ENCODE measurements around the gene ST7L.
"Not testable (repeated sequence)": the region's sequence is repeated elsewhere in the genome, so short reads cannot be mapped to it uniquely, and the experiment has no call there.

ST7L gene, protein sequence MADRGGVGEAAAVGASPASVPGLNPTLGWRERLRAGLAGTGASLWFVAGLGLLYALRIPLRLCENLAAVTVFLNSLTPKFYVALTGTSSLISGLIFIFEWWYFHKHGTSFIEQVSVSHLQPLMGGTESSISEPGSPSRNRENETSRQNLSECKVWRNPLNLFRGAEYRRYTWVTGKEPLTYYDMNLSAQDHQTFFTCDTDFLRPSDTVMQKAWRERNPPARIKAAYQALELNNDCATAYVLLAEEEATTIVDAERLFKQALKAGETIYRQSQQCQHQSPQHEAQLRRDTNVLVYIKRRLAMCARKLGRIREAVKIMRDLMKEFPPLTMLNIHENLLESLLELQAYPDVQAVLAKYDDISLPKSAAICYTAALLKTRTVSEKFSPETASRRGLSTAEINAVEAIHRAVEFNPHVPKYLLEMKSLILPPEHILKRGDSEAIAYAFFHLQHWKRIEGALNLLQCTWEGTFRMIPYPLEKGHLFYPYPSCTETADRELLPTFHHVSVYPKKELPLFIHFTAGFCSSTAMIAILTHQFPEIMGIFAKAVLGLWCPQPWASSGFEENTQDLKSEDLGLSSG

DNA sequence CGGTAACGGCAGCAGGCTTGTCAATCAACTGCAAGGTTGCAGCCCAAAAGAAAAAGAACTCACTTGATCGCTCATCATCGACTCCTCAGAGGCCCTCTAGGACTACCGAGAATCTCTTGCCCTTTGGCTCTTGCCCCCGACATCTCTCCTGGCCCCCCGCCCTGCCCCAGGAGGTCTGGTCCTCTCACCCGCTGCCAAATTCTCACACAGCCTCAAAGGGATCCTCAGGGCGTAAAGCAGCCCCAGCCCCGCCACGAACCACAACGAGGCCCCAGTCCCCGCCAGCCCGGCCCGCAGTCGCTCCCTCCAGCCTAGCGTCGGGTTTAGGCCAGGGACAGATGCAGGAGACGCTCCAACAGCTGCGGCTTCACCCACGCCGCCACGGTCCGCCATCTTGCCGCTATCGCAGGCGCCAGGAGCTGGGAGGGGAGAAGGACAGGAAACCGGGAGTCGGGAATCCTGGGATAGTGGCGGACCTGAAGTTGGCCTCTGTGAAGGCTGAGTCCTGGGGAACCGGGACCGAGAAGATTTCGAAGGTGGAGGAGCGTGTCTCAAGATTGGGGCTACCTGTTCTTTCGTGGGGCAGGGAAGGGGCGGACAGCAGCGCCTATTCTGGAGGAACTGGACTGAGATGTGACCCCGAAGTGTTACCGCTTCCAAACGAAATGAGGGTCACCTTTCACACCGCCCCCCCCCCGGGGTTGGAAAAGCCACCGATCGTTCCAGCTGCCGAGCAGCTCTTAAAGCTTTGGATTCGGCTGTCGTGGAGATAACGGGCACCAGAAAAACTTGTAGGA is at the start of gene ST7L:
ST7L (minus strand) TSS at position 421 of the 797 bp plus-strand sequence; CDS start at position 393, 28 bp downstream.
- no peak for DNase-seq (ENCODE audit: low spot score)
- TF ChIP-seq, protein P1, sequence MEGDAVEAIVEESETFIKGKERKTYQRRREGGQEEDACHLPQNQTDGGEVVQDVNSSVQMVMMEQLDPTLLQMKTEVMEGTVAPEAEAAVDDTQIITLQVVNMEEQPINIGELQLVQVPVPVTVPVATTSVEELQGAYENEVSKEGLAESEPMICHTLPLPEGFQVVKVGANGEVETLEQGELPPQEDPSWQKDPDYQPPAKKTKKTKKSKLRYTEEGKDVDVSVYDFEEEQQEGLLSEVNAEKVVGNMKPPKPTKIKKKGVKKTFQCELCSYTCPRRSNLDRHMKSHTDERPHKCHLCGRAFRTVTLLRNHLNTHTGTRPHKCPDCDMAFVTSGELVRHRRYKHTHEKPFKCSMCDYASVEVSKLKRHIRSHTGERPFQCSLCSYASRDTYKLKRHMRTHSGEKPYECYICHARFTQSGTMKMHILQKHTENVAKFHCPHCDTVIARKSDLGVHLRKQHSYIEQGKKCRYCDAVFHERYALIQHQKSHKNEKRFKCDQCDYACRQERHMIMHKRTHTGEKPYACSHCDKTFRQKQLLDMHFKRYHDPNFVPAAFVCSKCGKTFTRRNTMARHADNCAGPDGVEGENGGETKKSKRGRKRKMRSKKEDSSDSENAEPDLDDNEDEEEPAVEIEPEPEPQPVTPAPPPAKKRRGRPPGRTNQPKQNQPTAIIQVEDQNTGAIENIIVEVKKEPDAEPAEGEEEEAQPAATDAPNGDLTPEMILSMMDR (IDR thresholded peaks at IDR 0.05; ENCODE audit: extremely low read depth, missing control alignments), result no peak

DNA sequence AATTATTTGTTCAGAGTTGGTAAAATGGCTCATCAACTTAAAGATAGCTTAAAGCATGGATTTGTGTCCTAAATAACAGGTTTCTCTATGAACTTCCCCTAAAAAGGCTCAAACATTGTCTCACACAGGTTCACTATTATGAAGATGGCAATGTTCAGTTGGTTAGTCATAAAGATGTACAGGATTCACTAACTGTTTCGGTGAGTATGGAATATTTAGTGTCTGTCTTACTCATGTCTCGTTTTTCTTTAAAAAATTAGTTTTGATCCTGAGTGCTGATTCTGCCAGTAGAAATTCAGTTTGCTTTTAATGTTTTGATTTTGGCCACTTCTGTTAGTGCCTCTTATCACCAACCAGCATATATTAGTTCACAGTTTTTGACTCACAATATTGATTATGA is 48.0 kb upstream of the ST7L start:
- DNase-seq (ENCODE audit: low spot score), result no peak
- TF ChIP-seq, protein P1 (IDR thresholded peaks at IDR 0.05; ENCODE audit: extremely low read depth, missing control alignments), result no peak

DNA sequence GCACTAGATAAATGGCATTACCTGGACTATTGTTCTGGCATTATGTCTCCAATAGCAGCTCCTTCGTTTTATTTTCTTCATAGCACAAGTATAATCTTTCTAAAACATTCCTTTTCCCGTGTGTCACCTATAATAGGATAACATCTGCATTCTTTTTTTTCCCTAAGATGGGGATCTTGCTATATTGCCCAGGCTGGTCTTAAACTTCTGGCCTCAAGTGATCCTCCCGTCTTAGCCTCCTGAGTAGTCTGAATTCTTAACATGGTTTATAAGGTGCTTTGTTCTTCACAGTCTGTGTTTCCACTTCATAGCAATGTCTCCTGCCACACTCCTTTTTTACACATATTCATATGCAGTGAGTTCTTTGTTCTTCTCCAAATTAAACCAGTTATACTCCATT is 46.9 kb upstream of the ST7L start:
- TF ChIP-seq, protein P1 (IDR thresholded peaks at IDR 0.05; ENCODE audit: extremely low read depth, missing control alignments), result no peak
- DNase-seq (ENCODE audit: low spot score), result no peak

DNA sequence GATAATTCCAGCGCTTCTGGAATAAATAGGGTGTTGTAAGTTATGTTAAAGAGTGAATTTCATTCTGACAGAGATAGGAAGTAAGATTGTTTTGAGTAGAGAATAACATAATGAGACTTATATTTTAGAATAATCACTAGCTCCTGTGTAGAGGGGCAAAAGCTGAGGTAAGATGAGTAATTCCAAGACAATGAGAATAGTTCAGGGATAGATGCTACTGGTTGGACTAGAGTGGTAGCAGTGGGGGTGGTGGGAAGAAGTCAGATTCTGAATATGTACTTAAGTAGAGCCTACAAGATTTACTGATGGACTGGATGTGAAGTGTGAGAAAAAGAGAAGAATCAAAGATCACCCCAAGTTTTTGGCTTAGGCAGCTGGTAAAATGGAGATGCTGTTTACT is 32.3 kb upstream of the ST7L start:
- no peak for DNase-seq (ENCODE audit: low spot score)
- TF ChIP-seq, protein P1 (IDR thresholded peaks at IDR 0.05; ENCODE audit: extremely low read depth, missing control alignments), result no peak

DNA sequence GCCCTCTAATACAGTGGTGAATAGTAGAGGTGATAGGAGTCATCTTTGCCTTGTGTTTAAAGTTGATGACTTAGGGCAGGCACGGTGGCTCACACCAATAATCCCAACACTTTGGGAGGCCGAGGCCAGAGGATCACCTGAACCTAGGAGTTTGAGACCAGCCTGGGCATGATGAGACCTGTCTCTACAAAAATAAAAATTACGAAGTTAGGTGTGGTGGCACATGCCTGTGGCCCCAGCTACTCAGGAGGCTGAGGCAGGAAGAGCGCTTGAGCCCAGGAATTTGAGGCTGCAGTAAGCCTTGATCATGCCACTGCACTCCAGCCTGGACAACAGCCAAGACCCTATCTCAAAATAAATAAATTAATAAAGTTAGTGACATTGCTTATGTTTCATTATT is 27.3 kb upstream of the ST7L start:
- TF ChIP-seq, protein P1 (IDR thresholded peaks at IDR 0.05; ENCODE audit: extremely low read depth, missing control alignments), result no peak
- DNase-seq (ENCODE audit: low spot score), result no peak

DNA sequence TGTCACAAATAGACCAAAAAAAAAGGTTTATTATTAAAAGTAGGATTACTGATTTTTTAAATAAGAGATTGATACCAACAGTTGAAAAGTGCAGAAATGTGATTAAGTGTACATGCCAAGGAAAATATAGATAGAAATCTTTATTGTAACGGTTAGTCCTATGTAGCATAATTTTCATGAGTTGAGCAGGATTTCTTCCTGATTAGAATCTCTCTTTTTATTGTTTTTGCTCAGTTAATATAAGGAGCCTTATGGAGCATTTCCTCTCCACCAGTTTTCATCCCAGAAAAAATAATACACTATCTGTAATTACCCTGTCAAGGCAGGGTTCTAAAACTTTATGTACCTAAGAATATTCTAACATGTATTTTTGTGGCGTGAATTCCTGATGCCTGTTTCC is 24.1 kb upstream of the ST7L start:
- no peak for DNase-seq (ENCODE audit: low spot score)
- TF ChIP-seq, protein P1 (IDR thresholded peaks at IDR 0.05; ENCODE audit: extremely low read depth, missing control alignments), result no peak

DNA sequence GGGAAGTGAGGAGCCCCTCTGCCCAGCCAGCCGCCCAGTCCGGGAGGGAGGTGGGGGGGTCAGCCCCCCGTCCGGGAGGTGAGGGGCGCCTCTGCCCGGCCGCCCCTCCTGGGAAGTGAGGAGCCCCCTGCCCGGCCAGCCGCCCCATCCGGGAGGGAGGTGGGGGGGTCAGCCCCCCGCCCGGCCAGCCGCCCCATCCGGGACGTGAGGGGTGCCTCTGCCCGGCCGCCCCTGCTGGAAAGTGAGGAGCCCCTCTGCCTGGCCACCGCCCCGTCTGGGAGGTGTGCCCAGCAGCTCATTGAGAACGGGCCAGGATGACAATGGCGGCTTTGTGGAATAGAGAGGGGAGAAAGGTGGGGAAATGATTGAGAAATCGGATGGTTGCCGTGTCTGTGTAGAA is 21.5 kb upstream of the ST7L start:
- not testable (repeated sequence) for DNase-seq (ENCODE audit: low spot score)

Data from GM20000 (cell line).